Cerebellar cortex (tissue), 1 donor: ENCODE data around the gene ADAM12.

ENCODE experiments used
- DNase-seq: peaks from one replicate; pipeline ENCODE4 v3.0.0-alpha.2; 2015; ENCODE audit warnings: low spot score

The ADAM12 gene

GRCh38 chr10:126111516-126111915 lies 276.8 kb downstream of the ADAM12 start:
- DNase-seq, result no peak

GRCh38 chr10:126110489-126111180 lies 277.6 kb downstream of the ADAM12 start:
- DNase-seq, result no peak

- DNase-seq, result no peak
Observed at GRCh38 chr10:126109893-126110292, 278.4 kb downstream of the ADAM12 start.

GRCh38 chr10:126108693-126109092 lies 279.6 kb downstream of the ADAM12 start:
- DNase-seq, result no peak

- no peak for DNase-seq
Observed at GRCh38 chr10:126104767-126105166, 283.5 kb downstream of the ADAM12 start.

- no peak for DNase-seq
Observed at GRCh38 chr10:126102636-126103035, 285.6 kb downstream of the ADAM12 start.

- DNase-seq, result no peak
Observed at GRCh38 chr10:126101736-126102135, 286.5 kb downstream of the ADAM12 start.

GRCh38 chr10:126101325-126101724 lies 287.0 kb downstream of the ADAM12 start:
- no peak for DNase-seq

- no peak for DNase-seq
Observed at GRCh38 chr10:126099366-126099765, 288.9 kb downstream of the ADAM12 start.

GRCh38 chr10:126098226-126098581 lies 290.1 kb downstream of the ADAM12 start:
- no peak for DNase-seq

- no peak for DNase-seq
Observed at GRCh38 chr10:126097558-126098225, 290.6 kb downstream of the ADAM12 start.

- DNase-seq, result no peak
Observed at GRCh38 chr10:126094537-126094936, 293.7 kb downstream of the ADAM12 start.

- DNase-seq, result no peak
Observed at GRCh38 chr10:126092366-126093215, 295.7 kb downstream of the ADAM12 start.

GRCh38 chr10:126090911-126091728 lies 297.2 kb downstream of the ADAM12 start:
- DNase-seq, result no peak

GRCh38 chr10:126090443-126090842 lies 297.8 kb downstream of the ADAM12 start:
- DNase-seq, result no peak

- DNase-seq, result no peak
Observed at GRCh38 chr10:126087796-126088505, 300.3 kb downstream of the ADAM12 start.

- no peak for DNase-seq
Observed at GRCh38 chr10:126087153-126087680, 301.1 kb downstream of the ADAM12 start.

GRCh38 chr10:126085806-126086205 lies 302.5 kb downstream of the ADAM12 start:
- DNase-seq, result no peak

- no peak for DNase-seq
Observed at GRCh38 chr10:126084369-126084768, 303.9 kb downstream of the ADAM12 start.

- DNase-seq, result no peak
Observed at GRCh38 chr10:126083009-126083408, 305.3 kb downstream of the ADAM12 start.

- DNase-seq, result no peak
Observed at GRCh38 chr10:126081841-126082466, 306.3 kb downstream of the ADAM12 start.
